ENCODE measurements around the gene LRFN5.

The LRFN5 gene

DNA sequence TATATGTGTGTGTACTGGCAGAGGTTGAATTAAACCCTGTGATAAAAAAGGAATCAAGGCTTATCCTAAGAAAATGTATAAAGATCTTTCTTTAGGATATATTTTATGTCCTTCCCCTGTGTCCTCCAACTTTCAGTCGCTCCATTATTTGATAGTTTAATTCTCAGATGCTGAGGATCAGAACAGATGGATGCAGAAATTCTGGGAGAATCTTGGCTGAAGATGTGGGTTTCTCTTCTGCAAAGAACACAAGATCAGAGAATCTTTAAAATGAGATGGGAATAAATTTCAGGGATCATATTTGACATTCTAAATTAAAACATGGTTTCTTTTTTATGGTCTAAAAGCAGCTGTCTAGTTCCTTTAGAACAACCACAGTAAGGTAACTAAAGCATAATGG is 37.9 kb downstream of the LRFN5 start:
- H3K9me3 ChIP-seq (ENCODE audit: low read length): no peaks in the 10 kb centered on the region
- no peaks in the 10 kb centered on the region for H3K79me2 ChIP-seq (ENCODE audit: insufficient read depth, low read length)
- H3K9ac ChIP-seq (ENCODE audit: low read length): no peak overlapping the region
- no peak overlapping the region for H3K4me3 ChIP-seq (ENCODE audit: low read depth, low read length, poor library complexity, severe bottlenecking)
- no peaks in the 10 kb centered on the region for H3K27me3 ChIP-seq (ENCODE audit: insufficient read depth, low read length)
- no peak overlapping the region for H3K4me2 ChIP-seq (ENCODE audit: low read length)
- no peaks in the 10 kb centered on the region for H3K36me3 ChIP-seq (ENCODE audit: insufficient read depth, low read length)
- peaks cover 6% of the 10 kb centered on the region for H3K4me1 ChIP-seq (ENCODE audit: insufficient read depth, low read length, severe bottlenecking)
- H3F3A ChIP-seq (ENCODE audit: insufficient read depth, low read length): no peaks in the 10 kb centered on the region
- TF ChIP-seq, protein P1, sequence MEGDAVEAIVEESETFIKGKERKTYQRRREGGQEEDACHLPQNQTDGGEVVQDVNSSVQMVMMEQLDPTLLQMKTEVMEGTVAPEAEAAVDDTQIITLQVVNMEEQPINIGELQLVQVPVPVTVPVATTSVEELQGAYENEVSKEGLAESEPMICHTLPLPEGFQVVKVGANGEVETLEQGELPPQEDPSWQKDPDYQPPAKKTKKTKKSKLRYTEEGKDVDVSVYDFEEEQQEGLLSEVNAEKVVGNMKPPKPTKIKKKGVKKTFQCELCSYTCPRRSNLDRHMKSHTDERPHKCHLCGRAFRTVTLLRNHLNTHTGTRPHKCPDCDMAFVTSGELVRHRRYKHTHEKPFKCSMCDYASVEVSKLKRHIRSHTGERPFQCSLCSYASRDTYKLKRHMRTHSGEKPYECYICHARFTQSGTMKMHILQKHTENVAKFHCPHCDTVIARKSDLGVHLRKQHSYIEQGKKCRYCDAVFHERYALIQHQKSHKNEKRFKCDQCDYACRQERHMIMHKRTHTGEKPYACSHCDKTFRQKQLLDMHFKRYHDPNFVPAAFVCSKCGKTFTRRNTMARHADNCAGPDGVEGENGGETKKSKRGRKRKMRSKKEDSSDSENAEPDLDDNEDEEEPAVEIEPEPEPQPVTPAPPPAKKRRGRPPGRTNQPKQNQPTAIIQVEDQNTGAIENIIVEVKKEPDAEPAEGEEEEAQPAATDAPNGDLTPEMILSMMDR (IDR thresholded peaks at IDR 0.05; ENCODE audit: low read length): no peak
- TF ChIP-seq EZH2 (IDR thresholded peaks at IDR 0.05; ENCODE audit: borderline replicate concordance, low read length): no peak
- no peak overlapping the region for H2AFZ ChIP-seq (ENCODE audit: low read length)
- no peaks in the 10 kb centered on the region for H4K20me1 ChIP-seq (ENCODE audit: insufficient read depth, low read length)
- no peak overlapping the region for H3K27ac ChIP-seq (ENCODE audit: low read depth, low read length, poor library complexity, severe bottlenecking)
- no peaks in the 10 kb centered on the region for H3K9me2 ChIP-seq (ENCODE audit: low read depth, low read length)

DNA sequence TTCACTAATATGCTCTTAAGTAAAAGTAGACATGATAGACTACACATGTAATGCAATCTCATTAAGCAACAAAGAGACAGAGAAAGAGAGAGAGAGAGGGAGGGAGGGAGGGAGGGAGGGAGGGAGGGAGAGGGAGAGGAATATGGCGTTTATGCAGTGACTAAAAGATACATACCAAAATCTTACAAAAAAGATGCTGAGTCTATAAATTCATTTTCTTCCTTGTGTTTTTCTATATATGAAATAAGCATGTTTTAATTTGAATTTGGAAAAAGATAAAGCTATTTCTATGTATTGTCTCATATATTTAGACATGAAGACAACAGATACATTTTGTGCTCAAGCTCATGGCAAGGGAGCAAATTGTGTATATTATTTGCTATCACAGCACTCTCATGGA is 44.1 kb downstream of the LRFN5 start:
- Histone ChIP-seq H2AFZ (ENCODE audit: low read length) (no peak overlapping the region), H3K36me3 (ENCODE audit: insufficient read depth, low read length) (no peaks in the 10 kb centered on the region), H3K4me1 (ENCODE audit: insufficient read depth, low read length, severe bottlenecking) (no peaks in the 10 kb centered on the region), H3K27ac (ENCODE audit: low read depth, low read length, poor library complexity, severe bottlenecking) (no peak overlapping the region), H3K27me3 (ENCODE audit: insufficient read depth, low read length) (no peaks in the 10 kb centered on the region), H3K79me2 (ENCODE audit: insufficient read depth, low read length) (no peaks in the 10 kb centered on the region), H3K4me3 (ENCODE audit: low read depth, low read length, poor library complexity, severe bottlenecking) (no peak overlapping the region), H3K9me2 (ENCODE audit: low read depth, low read length) (no peaks in the 10 kb centered on the region), H4K20me1 (ENCODE audit: insufficient read depth, low read length) (no peaks in the 10 kb centered on the region), H3K9me3 (ENCODE audit: low read length) (no peaks in the 10 kb centered on the region), H3K9ac (ENCODE audit: low read length) (no peak overlapping the region), H3K4me2 (ENCODE audit: low read length) (no peak overlapping the region), H3F3A (ENCODE audit: insufficient read depth, low read length) (no peaks in the 10 kb centered on the region)
- TF ChIP-seq, protein P1 (IDR thresholded peaks at IDR 0.05; ENCODE audit: low read length): no peak
- no peak for TF ChIP-seq EZH2 (IDR thresholded peaks at IDR 0.05; ENCODE audit: borderline replicate concordance, low read length)

DNA sequence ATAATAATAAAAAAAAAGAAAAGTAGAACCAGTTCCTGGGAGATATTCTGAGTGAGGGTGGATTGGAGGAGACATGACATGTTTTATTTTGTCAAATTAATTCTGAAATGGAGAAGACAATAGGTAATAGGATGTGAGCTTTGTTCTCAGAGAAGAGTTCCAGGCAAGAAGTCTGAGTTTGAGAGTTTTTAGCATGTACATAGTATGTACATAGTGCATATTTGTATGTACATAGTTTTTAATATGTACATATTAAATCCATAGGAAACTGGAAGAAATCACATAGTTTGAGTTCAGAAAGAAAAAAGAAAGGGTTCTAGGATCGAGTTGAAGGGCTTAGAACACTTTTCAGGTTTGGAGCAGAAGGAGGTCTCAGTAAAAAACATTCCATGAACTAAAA is 47.5 kb downstream of the LRFN5 start:
- Histone ChIP-seq H3K36me3 (ENCODE audit: insufficient read depth, low read length) (no peaks in the 10 kb centered on the region), H3K9me3 (ENCODE audit: low read length) (no peaks in the 10 kb centered on the region), H3K4me2 (ENCODE audit: low read length) (no peak overlapping the region), H3K4me1 (ENCODE audit: insufficient read depth, low read length, severe bottlenecking) (no peaks in the 10 kb centered on the region), H4K20me1 (ENCODE audit: insufficient read depth, low read length) (no peaks in the 10 kb centered on the region), H3F3A (ENCODE audit: insufficient read depth, low read length) (no peaks in the 10 kb centered on the region), H2AFZ (ENCODE audit: low read length) (no peak overlapping the region), H3K79me2 (ENCODE audit: insufficient read depth, low read length) (no peaks in the 10 kb centered on the region), H3K27ac (ENCODE audit: low read depth, low read length, poor library complexity, severe bottlenecking) (no peak overlapping the region), H3K9me2 (ENCODE audit: low read depth, low read length) (no peaks in the 10 kb centered on the region), H3K9ac (ENCODE audit: low read length) (no peak overlapping the region), H3K4me3 (ENCODE audit: low read depth, low read length, poor library complexity, severe bottlenecking) (no peak overlapping the region), H3K27me3 (ENCODE audit: insufficient read depth, low read length) (no peaks in the 10 kb centered on the region)
- no peak for TF ChIP-seq EZH2 (IDR thresholded peaks at IDR 0.05; ENCODE audit: borderline replicate concordance, low read length)
- TF ChIP-seq, protein P1 (IDR thresholded peaks at IDR 0.05; ENCODE audit: low read length): no peak

All from OCI-LY1 (cell line).